Measurements from ENCODE around the gene ANLN. TPM values are rescaled to one million over a fixed set of nuclear protein-coding genes. Genes with fewer than 3 reads are reported as not detected.

The ANLN gene
- total RNA-seq, 1 experiment from 2014 or later, result 274 TPM

GRCh38 chr7:36346260-36346831, 43.3 kb upstream of the ANLN start:
- TF ChIP-seq CTCF (IDR thresholded peaks at IDR 0.05; ENCODE audit: unreplicated experiment), result no peak
- Mint-ChIP-seq H3K9me3 (ENCODE audit: low read depth, unreplicated experiment) (no peaks in the 10 kb centered on the region), H3K36me3 (ENCODE audit: insufficient read depth, unreplicated experiment) (no peaks in the 10 kb centered on the region), H3K27me3 (ENCODE audit: unreplicated experiment) (no peaks in the 10 kb centered on the region), H3K27ac (ENCODE audit: unreplicated experiment) (no peak overlapping the region), H3K4me1 (ENCODE audit: low read depth, unreplicated experiment) (peaks cover 13% of the 10 kb centered on the region), H3K4me3 (ENCODE audit: low read depth, unreplicated experiment) (no peak overlapping the region)
- CTCF ChIA-PET, result no interaction called here
- DNase-seq, result no peak
- BruUV-seq (replicated peaks), result no TSS peak
- intact Hi-C loops (cut with micrococcal nuclease; ENCODE audit: unreplicated experiment), result no loop called here

GRCh38 chr7:36348256-36348655, 41.4 kb upstream of the ANLN start:
- Mint-ChIP-seq H3K4me3 (ENCODE audit: low read depth, unreplicated experiment) (no peak overlapping the region), H3K9me3 (ENCODE audit: low read depth, unreplicated experiment) (no peaks in the 10 kb centered on the region), H3K36me3 (ENCODE audit: insufficient read depth, unreplicated experiment) (no peaks in the 10 kb centered on the region), H3K27me3 (ENCODE audit: unreplicated experiment) (no peaks in the 10 kb centered on the region), H3K4me1 (ENCODE audit: low read depth, unreplicated experiment) (peaks cover 13% of the 10 kb centered on the region), H3K27ac (ENCODE audit: unreplicated experiment) (no peak overlapping the region)
- intact Hi-C loops (cut with micrococcal nuclease; ENCODE audit: unreplicated experiment), result no loop called here
- CTCF ChIA-PET, result no interaction called here
- DNase-seq, result no peak
- TF ChIP-seq CTCF (IDR thresholded peaks at IDR 0.05; ENCODE audit: unreplicated experiment), result no peak
- no TSS peak for BruUV-seq (replicated peaks)

GRCh38 chr7:36348771-36349170, 40.9 kb upstream of the ANLN start:
- TF ChIP-seq CTCF (IDR thresholded peaks at IDR 0.05; ENCODE audit: unreplicated experiment), result no peak
- intact Hi-C loops (cut with micrococcal nuclease; ENCODE audit: unreplicated experiment), result no loop called here
- Mint-ChIP-seq H3K27ac (ENCODE audit: unreplicated experiment) (no peak overlapping the region), H3K27me3 (ENCODE audit: unreplicated experiment) (no peaks in the 10 kb centered on the region), H3K4me3 (ENCODE audit: low read depth, unreplicated experiment) (no peak overlapping the region), H3K9me3 (ENCODE audit: low read depth, unreplicated experiment) (no peaks in the 10 kb centered on the region), H3K4me1 (ENCODE audit: low read depth, unreplicated experiment) (peaks cover 13% of the 10 kb centered on the region), H3K36me3 (ENCODE audit: insufficient read depth, unreplicated experiment) (no peaks in the 10 kb centered on the region)
- CTCF ChIA-PET, result no interaction called here
- DNase-seq, result no peak
- BruUV-seq (replicated peaks), result no TSS peak

GRCh38 chr7:36349626-36350025, 40.0 kb upstream of the ANLN start:
- Mint-ChIP-seq H3K4me1 (ENCODE audit: low read depth, unreplicated experiment) (peaks cover 13% of the 10 kb centered on the region), H3K9me3 (ENCODE audit: low read depth, unreplicated experiment) (no peaks in the 10 kb centered on the region), H3K27ac (ENCODE audit: unreplicated experiment) (no peak overlapping the region), H3K36me3 (ENCODE audit: insufficient read depth, unreplicated experiment) (no peaks in the 10 kb centered on the region), H3K27me3 (ENCODE audit: unreplicated experiment) (no peaks in the 10 kb centered on the region), H3K4me3 (ENCODE audit: low read depth, unreplicated experiment) (no peak overlapping the region)
- no peak for DNase-seq
- CTCF ChIA-PET, result interaction anchor here (0.7 kb wide), 1 partner anchor 100 kb away, joined by 3 read pairs; no protein-coding TSS in a partner anchor
- intact Hi-C loops (cut with micrococcal nuclease; ENCODE audit: unreplicated experiment), result no loop called here
- no TSS peak for BruUV-seq (replicated peaks)
- no peak for TF ChIP-seq CTCF (IDR thresholded peaks at IDR 0.05; ENCODE audit: unreplicated experiment)
